Raji (cell line): Measurements from ENCODE around the gene CD36.

Source experiments
- POLR2A ChIP-seq: IDR thresholded peaks from 2 replicates; pipeline ENCODE4 v1.6.1; 2011; ENCODE audit warnings: low read depth, low read length, control low read depth; ENCODE audit not compliant: insufficient read depth

CD36 gene

GRCh38 chr7:80705130-80705781 lies 66.8 kb downstream of the CD36 start:
- TF ChIP-seq POLR2A, result no peak

DNA sequence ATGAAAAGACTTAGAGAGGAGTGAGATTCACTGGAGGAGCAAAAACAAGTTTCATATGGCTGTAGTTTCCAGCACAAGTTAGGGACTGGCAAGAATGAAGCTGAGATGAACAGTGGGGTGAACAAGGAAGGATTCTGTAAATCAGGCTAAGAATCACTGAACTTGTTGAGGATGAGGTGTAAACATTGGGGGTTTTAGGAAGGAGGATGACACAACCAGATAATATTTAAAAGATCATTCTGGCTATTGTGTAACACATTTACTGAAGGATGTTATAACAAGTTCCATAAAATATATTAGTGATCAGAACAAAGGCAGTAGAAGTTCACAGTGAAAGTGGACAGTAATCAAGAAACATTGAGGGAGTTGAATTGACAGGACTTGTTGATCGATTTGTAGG lies 68.9 kb downstream of the CD36 start:
- TF ChIP-seq POLR2A, result no peak

GRCh38 chr7:80708123-80708522 lies 69.7 kb downstream of the CD36 start:
- no peak for TF ChIP-seq POLR2A

- TF ChIP-seq POLR2A, result no peak
These were observed 73.1 kb downstream of the CD36 start for GRCh38 chr7:80711531-80711930.

GRCh38 chr7:80719261-80719660 lies 80.8 kb downstream of the CD36 start:
- TF ChIP-seq POLR2A, result no peak

DNA sequence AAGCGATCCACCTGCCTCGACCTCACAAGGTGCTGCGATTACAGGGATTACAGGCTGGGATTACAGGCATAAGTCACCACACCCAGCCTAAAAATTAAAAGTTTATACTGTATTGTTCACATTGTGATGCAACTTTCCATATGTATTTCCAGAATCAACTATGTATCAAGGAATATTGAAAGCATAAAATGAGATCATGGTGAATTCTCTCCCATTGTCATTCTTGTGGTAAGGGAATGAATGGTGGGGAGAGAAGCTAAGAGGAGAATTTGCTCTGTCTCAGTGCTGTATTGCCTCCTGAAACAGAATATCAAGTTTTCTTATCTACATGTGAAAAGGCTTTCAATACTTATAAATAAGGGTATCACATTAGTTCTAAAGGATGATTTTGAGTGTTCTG lies 81.7 kb downstream of the CD36 start:
- no peak for TF ChIP-seq POLR2A

- TF ChIP-seq POLR2A, result no peak
These were observed 83.6 kb downstream of the CD36 start for GRCh38 chr7:80721883-80722615.

GRCh38 chr7:80722616-80723195 lies 84.3 kb downstream of the CD36 start:
- no peak for TF ChIP-seq POLR2A

DNA sequence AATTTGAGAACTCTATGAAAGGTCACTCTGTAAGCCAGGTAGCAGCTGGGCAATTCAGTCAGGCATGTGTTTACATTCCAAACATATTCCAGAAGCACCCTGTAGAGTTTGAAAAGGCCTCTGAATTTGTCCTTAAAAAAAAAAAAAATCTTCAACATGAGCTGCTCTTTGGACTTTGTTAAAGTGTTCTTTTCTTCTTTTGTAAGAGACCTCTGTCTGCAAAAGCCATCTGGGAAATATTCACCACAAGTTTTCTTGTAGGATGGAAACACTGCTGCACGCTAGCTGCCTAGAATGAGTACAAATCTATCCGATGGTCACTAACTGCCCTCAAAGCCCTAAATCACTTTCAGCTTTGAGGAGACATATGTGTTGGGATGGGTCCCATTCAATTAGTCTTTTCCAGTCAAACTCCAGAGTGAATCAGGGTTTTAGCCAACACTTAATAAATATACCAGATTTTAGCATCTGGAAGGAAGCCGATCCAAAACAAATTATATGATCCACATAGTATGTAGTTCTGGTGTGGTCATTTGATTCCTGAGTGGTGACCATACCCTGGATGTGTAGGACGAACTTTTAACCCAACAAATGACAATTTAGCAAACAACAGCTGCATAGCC lies 85.9 kb downstream of the CD36 start:
- TF ChIP-seq POLR2A, result no peak

- TF ChIP-seq POLR2A, result no peak
These were observed 86.8 kb downstream of the CD36 start for GRCh38 chr7:80725181-80725611.
